Retinal pigment epithelial cell (primary cell): Measurements from ENCODE around the gene EGFR.
A peak's percentile ranks its signal among the peaks of the same experiment; 100 is the strongest.

ENCODE experiments used
- DNase-seq: peaks from one replicate; pipeline ENCODE4 v3.0.0-alpha.2; 2010; ENCODE audit warnings: low read depth
- H3K4me3 ChIP-seq: 2 replicates; pipeline ENCODE4 v1.5.1; 2011; ENCODE audit warnings: mild to moderate bottlenecking, low read length, control low read depth, moderate library complexity
- CTCF ChIP-seq: conservative IDR thresholded peaks from 2 replicates; pipeline ENCODE4 v1.5.1; 2011; ENCODE audit warnings: low read depth, low read length, control low read depth, inconsistent platforms

EGFR gene

DNA sequence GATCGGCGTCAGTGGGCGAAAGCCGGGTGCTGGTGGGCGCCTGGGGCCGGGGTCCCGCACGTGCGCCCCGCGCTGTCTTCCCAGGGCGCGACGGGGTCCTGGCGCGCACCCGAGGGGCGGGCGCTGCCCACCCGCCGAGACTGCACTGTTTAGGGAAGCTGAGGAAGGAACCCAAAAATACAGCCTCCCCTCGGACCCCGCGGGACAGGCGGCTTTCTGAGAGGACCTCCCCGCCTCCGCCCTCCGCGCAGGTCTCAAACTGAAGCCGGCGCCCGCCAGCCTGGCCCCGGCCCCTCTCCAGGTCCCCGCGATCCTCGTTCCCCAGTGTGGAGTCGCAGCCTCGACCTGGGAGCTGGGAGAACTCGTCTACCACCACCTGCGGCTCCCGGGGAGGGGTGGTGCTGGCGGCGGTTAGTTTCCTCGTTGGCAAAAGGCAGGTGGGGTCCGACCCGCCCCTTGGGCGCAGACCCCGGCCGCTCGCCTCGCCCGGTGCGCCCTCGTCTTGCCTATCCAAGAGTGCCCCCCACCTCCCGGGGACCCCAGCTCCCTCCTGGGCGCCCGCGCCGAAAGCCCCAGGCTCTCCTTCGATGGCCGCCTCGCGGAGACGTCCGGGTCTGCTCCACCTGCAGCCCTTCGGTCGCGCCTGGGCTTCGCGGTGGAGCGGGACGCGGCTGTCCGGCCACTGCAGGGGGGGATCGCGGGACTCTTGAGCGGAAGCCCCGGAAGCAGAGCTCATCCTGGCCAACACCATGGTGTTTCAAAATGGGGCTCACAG is 1.1 kb downstream of the EGFR start:
- peak overlapping the region; percentile 72 for H3K4me3 ChIP-seq
- no peak for TF ChIP-seq CTCF
- no peak for DNase-seq

- no peak for TF ChIP-seq CTCF
- H3K4me3 ChIP-seq, result peak overlapping the region; percentile 72
These were observed 1.7 kb downstream of the EGFR start for GRCh38 chr7:55020466-55020871.

GRCh38 chr7:55021053-55021452 is 2.2 kb downstream of the EGFR start:
- TF ChIP-seq CTCF, result no peak
- no peak for DNase-seq
- H3K4me3 ChIP-seq, result peak overlapping the region; percentile 72

More at GRCh38 chr7:55020466-55020871, 1.7 kb downstream of the EGFR start:
- peak; percentile 70 for DNase-seq

DNA sequence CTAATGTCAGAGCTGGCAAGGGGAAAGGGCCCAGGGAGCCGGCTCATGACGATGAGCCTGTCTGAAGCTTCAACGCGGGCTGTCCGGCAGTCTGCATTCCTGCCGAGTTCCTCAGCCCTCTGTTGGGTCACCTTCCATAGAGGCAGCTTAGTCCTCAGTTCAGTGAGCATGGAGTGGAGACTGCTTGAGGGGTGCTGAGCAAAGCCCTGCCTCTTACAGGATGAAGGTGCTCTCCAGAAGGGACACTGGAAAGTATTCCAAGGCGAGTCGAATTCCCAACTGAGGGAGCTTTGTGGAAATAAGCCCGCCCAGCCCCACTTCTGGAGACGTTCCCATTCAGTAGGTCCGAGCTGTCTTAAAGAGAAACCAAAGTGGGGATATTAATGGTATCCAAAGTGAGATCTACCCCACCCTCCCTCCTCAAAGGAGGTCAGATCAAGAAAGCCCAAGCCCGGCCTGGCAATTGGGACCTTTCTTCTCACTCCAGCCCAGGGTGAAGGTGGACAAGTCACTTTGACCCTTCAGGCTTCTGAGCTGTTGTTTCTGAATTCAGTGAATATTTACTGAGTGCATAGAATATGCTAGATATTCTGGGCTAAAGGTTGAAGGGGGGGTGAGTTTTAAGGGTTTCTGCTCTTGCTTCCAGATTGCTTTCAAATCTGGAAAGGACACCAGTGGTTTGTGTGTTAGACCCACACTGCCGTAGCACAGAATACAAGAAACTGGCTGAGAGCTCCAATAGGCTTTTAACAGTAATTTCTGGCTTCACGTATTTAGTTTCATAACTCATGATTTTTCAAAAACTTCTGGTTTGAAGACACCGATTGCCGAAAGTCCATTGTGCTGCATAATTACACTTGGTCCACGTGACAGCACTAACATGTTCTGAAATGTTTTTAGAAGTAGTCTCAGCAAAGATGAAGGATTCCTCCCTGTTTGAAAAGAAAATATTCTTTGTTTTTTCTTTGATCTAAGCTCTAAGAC is 3.5 kb downstream of the EGFR start:
- no peak for TF ChIP-seq CTCF
- H3K4me3 ChIP-seq, result no peak overlapping the region
- DNase-seq, result no peak

- no peak overlapping the region for H3K4me3 ChIP-seq
- DNase-seq, result no peak
- TF ChIP-seq CTCF, result no peak
These were observed 5.2 kb downstream of the EGFR start for GRCh38 chr7:55023841-55024505.

DNA sequence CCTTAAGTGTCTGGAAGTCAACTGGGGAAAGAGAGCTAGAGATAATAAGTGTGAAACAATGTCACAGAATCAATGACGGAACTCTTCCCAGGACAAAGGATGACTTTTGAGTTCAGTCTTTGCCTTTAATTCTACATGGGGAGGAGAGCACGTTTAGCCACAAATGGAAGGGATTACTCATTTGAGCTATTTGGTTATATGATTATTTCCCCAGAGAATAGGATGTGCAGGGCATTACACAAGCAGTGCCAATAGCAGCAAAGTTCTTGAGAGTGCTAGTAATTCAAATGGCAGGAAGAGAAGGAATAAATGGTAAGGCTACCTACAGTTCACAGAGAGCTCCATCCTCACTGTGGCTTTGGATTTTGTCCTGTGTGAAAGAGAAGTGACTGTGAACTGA is 6.0 kb downstream of the EGFR start:
- no peak for DNase-seq
- no peak overlapping the region for H3K4me3 ChIP-seq
- no peak for TF ChIP-seq CTCF
